GM23248 (cell line): ENCODE results near the gene TEN1. TPM values are rescaled to one million over a fixed set of nuclear protein-coding genes. Genes with fewer than 3 reads are reported as not detected.

Source experiments
- DNase-seq: peaks from one replicate; pipeline ENCODE4 v3.0.0-alpha.2; 2015
- H2AFZ ChIP-seq: fragments of 200-600 bp; sonication (generic); 2 replicates; pipeline ENCODE4 v1.6.1; 2016; ENCODE audit warnings: antibody characterized with exemption
- H3F3A ChIP-seq: fragments of 200-600 bp; sonication (generic); 2 replicates; pipeline ENCODE4 v1.6.1; 2016; ENCODE audit warnings: mild to moderate bottlenecking, antibody characterized with exemption, mixed run types; ENCODE audit not compliant: insufficient read depth
- H3K27ac ChIP-seq: fragments of 200-600 bp; sonication (generic); 2 replicates; pipeline ENCODE4 v1.5.1; 2016; ENCODE audit warnings: mild to moderate bottlenecking
- H3K27me3 ChIP-seq: fragments of 200-600 bp; sonication (generic); replicated peaks from 2 replicates; pipeline ENCODE4 v1.6.1; 2016; ENCODE audit warnings: mild to moderate bottlenecking; ENCODE audit not compliant: insufficient read depth
- H3K36me3 ChIP-seq: fragments of 200-600 bp; sonication (generic); 2 replicates; pipeline ENCODE4 v1.6.1; 2016; ENCODE audit warnings: low read depth, mild to moderate bottlenecking
- H3K4me1 ChIP-seq: fragments of 200-600 bp; sonication (generic); 2 replicates; pipeline ENCODE4 v1.6.1; 2016; ENCODE audit warnings: mild to moderate bottlenecking; ENCODE audit not compliant: insufficient read depth
- H3K4me2 ChIP-seq: fragments of 200-600 bp; sonication (generic); one replicate; pipeline ENCODE4 v1.6.1; 2016; ENCODE audit warnings: mild to moderate bottlenecking; ENCODE audit not compliant: unreplicated experiment
- H3K4me3 ChIP-seq: fragments of 200-600 bp; sonication (generic); 2 replicates; pipeline ENCODE4 v1.5.1; 2016; ENCODE audit warnings: mild to moderate bottlenecking
- H3K79me2 ChIP-seq: fragments of 200-600 bp; sonication (generic); 2 replicates; pipeline ENCODE4 v1.6.1; 2016; ENCODE audit warnings: mild to moderate bottlenecking; ENCODE audit not compliant: insufficient read depth
- H3K9ac ChIP-seq: fragments of 200-600 bp; sonication (generic); 2 replicates; pipeline ENCODE4 v1.6.1; 2016; ENCODE audit warnings: mild to moderate bottlenecking
- H3K9me2 ChIP-seq: fragments of 200-600 bp; sonication (generic); 2 replicates; pipeline ENCODE4 v1.6.1; 2016; ENCODE audit warnings: mixed run types, mild to moderate bottlenecking, moderate library complexity; ENCODE audit not compliant: insufficient read depth
- H3K9me3 ChIP-seq: fragments of 200-600 bp; sonication (generic); one replicate; pipeline ENCODE4 v1.6.1; 2017; ENCODE audit warnings: low read depth
- H4K20me1 ChIP-seq: fragments of 200-600 bp; sonication (generic); 2 replicates; pipeline ENCODE4 v1.6.0; 2016; ENCODE audit not compliant: insufficient read depth
- EZH2 ChIP-seq: fragments of 200-600 bp; sonication (generic); IDR thresholded peaks from 2 replicates; pipeline ENCODE4 v1.6.1; 2018; ENCODE audit warnings: antibody characterized with exemption, mild to moderate bottlenecking; ENCODE audit not compliant: insufficient read depth, poor library complexity, severe bottlenecking
- EZH2phosphoT487 ChIP-seq: fragments of 200-600 bp; sonication (generic); IDR thresholded peaks from 2 replicates; pipeline ENCODE4 v1.6.1; 2018; ENCODE audit warnings: antibody characterized with exemption, moderate library complexity, mild to moderate bottlenecking, low read depth; ENCODE audit not compliant: insufficient read depth
- WGBS, 2 experiments: methylation state at CpG; one replicate each; pipeline ENCODE4 v1.1.6; 2015 to 2017; ENCODE audit warnings: low lambda C conversion rate in 2 of 2, low coverage in 1 of 2; ENCODE audit errors: missing lambda C conversion rate in 2 of 2; 5-methylcytosine and 5-hydroxymethylcytosine counted together
- in situ Hi-C: fragments of 300-500 bp; cut with MboI; formaldehyde crosslinking; loops from 2 replicates; pipeline ENCODE4 v1.15.0; 2020
- polyA plus RNA-seq: library from polyadenylated mRNA; unstranded; fragments of >200 nt; fragmentation: Nextera tagmentation; extraction: Ambion mirVana; gene quantifications from 2 replicates; pipeline ENCODE4 v1.2.1, GENCODE V29; 2016
- total RNA-seq: library from RNA; depleted of rRNA; stranded (reverse); fragments of >200 nt; shearing (Covaris generic); gene quantifications from 2 replicates; pipeline ENCODE4 v1.2.3, GENCODE V29; 2014

Gene TEN1
- total and polyA plus RNA-seq, 2 experiments from 2014 or later = 19.5 to 21.2 TPM

DNA sequence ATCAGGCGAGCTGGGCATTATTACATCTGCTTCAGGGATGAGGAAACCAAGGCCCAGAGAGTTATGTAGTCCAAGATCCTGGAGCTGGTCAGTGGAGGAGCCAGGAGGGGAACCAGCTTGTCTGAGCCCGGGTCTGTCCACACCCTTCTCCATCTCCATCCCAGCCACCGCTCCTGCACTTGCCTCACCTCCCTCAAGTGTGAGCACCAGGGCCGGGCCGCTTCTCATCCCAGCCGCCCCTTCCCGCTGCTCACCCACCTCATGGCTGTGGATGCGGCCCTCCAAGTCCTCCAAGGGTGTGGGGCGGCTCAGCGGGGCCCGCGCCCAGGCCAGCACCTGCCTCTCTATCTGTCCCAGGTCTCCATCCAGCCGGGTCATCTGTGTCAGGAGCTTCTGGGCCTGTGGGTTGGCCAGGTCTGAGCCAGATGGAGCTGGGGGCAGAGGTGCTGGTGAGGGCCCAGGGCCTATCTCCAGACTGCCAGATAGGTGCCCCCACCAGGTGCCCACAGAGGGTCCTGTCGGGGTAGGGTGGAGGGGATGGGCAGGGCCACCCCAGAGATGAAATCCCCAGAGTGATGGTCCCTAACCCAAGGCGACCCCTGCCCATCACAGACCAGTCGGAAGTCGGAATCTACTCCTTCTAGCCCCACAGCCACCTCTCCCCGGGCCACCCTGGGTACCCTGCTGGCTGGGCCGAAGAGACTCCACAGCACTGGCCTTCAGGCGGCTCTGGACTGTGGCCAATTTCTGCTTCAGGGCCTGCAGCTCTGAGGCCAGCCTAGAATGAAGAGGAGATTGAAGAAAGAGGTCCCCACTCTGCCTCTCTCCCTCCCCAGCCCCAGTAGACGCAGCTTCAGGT, 38.7 kb downstream of the TEN1 start:
- H3K27ac ChIP-seq = no peak overlapping the region
- H3K4me1 ChIP-seq = no peaks in the 10 kb centered on the region
- 72 to 79% methylated on average over 17 to 21 of the region's 21 CpGs for whole genome bisulfite sequencing, 2 experiments
- no peak for DNase-seq
- no peaks in the 10 kb centered on the region for H4K20me1 ChIP-seq
- in situ Hi-C loops = no loop called here
- no peak overlapping the region for H2AFZ ChIP-seq
- no peaks in the 10 kb centered on the region for H3K79me2 ChIP-seq
- H3K36me3 ChIP-seq = no peaks in the 10 kb centered on the region
- H3K27me3 ChIP-seq = peaks cover 8% of the 10 kb centered on the region
- no peak overlapping the region for H3K4me2 ChIP-seq
- no peak overlapping the region for H3K4me3 ChIP-seq
- no peak overlapping the region for H3K9ac ChIP-seq
- no peaks in the 10 kb centered on the region for H3K9me2 ChIP-seq
- no peaks in the 10 kb centered on the region for H3F3A ChIP-seq
- TF ChIP-seq EZH2phosphoT487 = no peak
- no peak for TF ChIP-seq EZH2
- no peaks in the 10 kb centered on the region for H3K9me3 ChIP-seq

DNA sequence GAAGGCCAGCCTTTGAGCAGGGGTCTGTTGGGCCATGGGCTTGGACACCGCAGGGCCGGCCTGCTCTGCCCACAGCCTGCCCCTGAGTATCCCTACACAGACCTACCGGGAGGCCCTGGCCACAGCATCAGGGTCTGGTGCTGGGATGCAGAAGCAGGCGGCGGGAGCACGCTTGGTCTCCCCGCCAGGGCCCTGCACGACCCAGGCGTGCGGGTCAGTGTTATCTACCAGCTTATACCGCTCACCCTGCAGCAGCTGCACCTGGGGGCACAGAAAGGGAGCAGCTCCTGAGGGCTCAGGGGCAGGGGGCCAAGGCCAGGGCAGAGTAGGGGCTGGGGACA, 39.3 kb downstream of the TEN1 start:
- 81 to 95% methylated on average over 9 to 10 of the region's 11 CpGs for WGBS, 2 experiments
- Histone ChIP-seq H3K4me1 (no peaks in the 10 kb centered on the region), H4K20me1 (no peaks in the 10 kb centered on the region), H3F3A (no peaks in the 10 kb centered on the region), H3K27me3 (peaks cover 8% of the 10 kb centered on the region), H3K79me2 (no peaks in the 10 kb centered on the region), H3K27ac (no peak overlapping the region), H3K9me2 (no peaks in the 10 kb centered on the region), H3K4me3 (no peak overlapping the region), H2AFZ (no peak overlapping the region), H3K9ac (no peak overlapping the region), H3K4me2 (no peak overlapping the region), H3K9me3 (no peaks in the 10 kb centered on the region), H3K36me3 (no peaks in the 10 kb centered on the region)
- in situ Hi-C loops = no loop called here
- TF ChIP-seq EZH2 (no peak), EZH2phosphoT487 (no peak)
- DNase-seq = no peak

DNA sequence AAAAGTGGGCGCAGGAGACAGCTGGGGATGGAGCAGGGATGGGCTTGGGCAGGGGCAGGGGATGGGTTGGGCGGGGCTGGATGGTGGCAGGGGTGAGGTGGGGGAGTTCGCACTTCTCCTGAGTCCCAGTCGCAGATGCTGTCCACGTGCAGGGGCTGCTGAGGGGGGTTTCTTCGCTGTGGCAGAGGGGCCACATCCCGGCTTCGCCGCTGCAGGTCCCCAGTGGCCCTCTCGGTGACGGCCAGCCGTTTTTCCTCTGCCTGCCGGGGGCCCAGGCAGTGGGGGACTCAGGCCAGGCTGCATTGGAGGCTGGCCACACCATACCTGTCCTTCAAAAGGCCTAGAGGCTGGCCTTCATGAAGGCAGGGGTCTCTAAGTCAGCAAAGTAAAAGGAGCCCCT, 39.8 kb downstream of the TEN1 start:
- in situ Hi-C loops = no loop called here

DNA sequence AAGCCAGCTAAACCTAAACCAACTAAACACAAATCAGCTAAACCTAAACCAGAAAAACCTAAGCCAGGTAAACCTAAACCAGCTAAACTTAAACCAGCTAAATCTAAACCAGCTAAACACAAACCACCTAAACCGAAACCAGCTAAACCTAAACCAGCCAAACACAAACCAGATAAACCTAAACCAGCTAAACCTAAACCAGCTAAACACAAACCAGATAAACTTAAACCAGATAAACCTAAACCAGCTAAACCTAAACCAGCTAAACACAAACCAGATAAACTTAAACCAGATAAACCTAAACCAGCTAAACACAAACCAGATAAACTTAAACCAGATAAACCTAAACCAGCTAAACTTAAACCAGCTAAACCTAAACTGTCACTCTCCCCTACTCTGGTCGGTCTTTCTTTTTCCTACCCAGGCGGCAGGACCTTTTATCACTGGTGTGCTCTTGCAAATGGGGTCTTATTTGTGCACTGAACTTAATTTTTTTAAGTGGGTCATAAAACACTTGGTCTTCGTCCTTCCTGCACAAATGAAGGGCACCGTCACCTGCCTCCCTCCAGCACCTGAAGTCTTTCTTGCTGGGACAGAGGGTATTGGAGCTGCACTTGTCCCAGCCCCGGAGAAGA, 40.9 kb downstream of the TEN1 start:
- H3K27me3 ChIP-seq = peaks cover 8% of the 10 kb centered on the region
- no peaks in the 10 kb centered on the region for H3K9me2 ChIP-seq
- H3K4me3 ChIP-seq = no peak overlapping the region
- no peak overlapping the region for H3K9ac ChIP-seq
- WGBS, 2 experiments = 59 to 70% methylated on average over 6 of the region's 6 CpGs
- in situ Hi-C loops = no loop called here
- no peak overlapping the region for H2AFZ ChIP-seq
- H3K27ac ChIP-seq = no peak overlapping the region
- no peaks in the 10 kb centered on the region for H3K79me2 ChIP-seq
- no peaks in the 10 kb centered on the region for H3K4me1 ChIP-seq
- H3K36me3 ChIP-seq = no peaks in the 10 kb centered on the region
- no peak for DNase-seq
- no peaks in the 10 kb centered on the region for H3F3A ChIP-seq
- TF ChIP-seq EZH2phosphoT487 (no peak), EZH2 (no peak)
- no peaks in the 10 kb centered on the region for H3K9me3 ChIP-seq
- H4K20me1 ChIP-seq = no peaks in the 10 kb centered on the region
- H3K4me2 ChIP-seq = no peak overlapping the region

More for the DNA sequence above, 39.8 kb downstream of the TEN1 start:
- TF ChIP-seq EZH2 (no peak), EZH2phosphoT487 (no peak)
- no peak overlapping the region for H3K4me2 ChIP-seq
- H3K9me3 ChIP-seq = no peaks in the 10 kb centered on the region
- H3K9me2 ChIP-seq = no peaks in the 10 kb centered on the region
- DNase-seq = no peak
- no peaks in the 10 kb centered on the region for H3K4me1 ChIP-seq
- no peaks in the 10 kb centered on the region for H4K20me1 ChIP-seq
- WGBS, 2 experiments = 81 to 83% methylated on average over 5 to 13 of the region's 13 CpGs
- no peak overlapping the region for H3K27ac ChIP-seq
- H3F3A ChIP-seq = no peaks in the 10 kb centered on the region
- no peaks in the 10 kb centered on the region for H3K36me3 ChIP-seq
- no peak overlapping the region for H2AFZ ChIP-seq
- no peak overlapping the region for H3K4me3 ChIP-seq
- H3K27me3 ChIP-seq = peaks cover 8% of the 10 kb centered on the region
- no peak overlapping the region for H3K9ac ChIP-seq
- H3K79me2 ChIP-seq = no peaks in the 10 kb centered on the region
